T-helper 2 cell treated with Interferon-gamma antibody and Interleukin-4, amounts not matched to agents 5 μg/mL and 100 μg/mL, for 36 hours (primary cell): ENCODE measurements around the gene TMEM9.

ENCODE experiments used
- DNase-seq: peaks from one replicate; pipeline ENCODE4 v3.0.0; 2021; ENCODE audit warnings: low spot score
- H3K27ac Mint-ChIP-seq: one replicate; pipeline ENCODE4 v1.8.0; 2021; ENCODE audit warnings: mild to moderate bottlenecking, mixed read lengths
- H3K27me3 Mint-ChIP-seq: one replicate; pipeline ENCODE4 v1.8.0; 2021; ENCODE audit warnings: low read depth, mixed read lengths
- H3K36me3 Mint-ChIP-seq: one replicate; pipeline ENCODE4 v1.8.0; 2021; ENCODE audit warnings: low read depth, mixed read lengths
- H3K4me1 Mint-ChIP-seq: one replicate; pipeline ENCODE4 v1.8.0; 2021; ENCODE audit warnings: low read depth, mixed read lengths
- H3K4me3 Mint-ChIP-seq: one replicate; pipeline ENCODE4 v1.8.0; 2022; ENCODE audit warnings: mild to moderate bottlenecking, moderate library complexity, mixed read lengths
- H3K9me3 Mint-ChIP-seq: one replicate; pipeline ENCODE4 v1.8.0; 2021; ENCODE audit warnings: mixed read lengths

The TMEM9 gene

DNA sequence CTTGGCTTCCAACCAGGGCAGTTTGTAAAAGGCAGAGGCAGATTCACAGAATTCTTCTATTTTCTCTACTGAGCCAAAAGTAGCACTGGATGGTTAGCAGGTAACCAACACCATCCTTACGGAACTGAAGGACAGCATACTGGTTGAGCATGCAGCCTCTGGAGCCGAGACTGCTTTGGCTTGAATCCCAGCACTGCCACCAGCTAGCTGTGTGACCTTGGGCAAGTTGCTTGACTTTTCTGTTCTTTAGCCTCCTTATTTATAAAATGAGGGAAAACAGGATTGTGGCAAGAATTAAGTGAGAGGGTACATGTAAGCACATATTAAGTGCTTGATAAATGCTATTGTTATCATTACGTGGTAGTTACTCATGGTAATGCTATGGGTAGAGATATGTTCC lies 61.5 kb downstream of the TMEM9 start:
- no peak overlapping the region for H3K27ac Mint-ChIP-seq
- no peak for DNase-seq
- peaks cover 5% of the 10 kb centered on the region for H3K27me3 Mint-ChIP-seq
- H3K36me3 Mint-ChIP-seq: no peaks in the 10 kb centered on the region
- H3K4me3 Mint-ChIP-seq: no peak overlapping the region
- no peaks in the 10 kb centered on the region for H3K9me3 Mint-ChIP-seq
- no peaks in the 10 kb centered on the region for H3K4me1 Mint-ChIP-seq

- Mint-ChIP-seq H3K27me3 (peaks cover under 1% of the 10 kb centered on the region), H3K27ac (no peak overlapping the region), H3K4me3 (no peak overlapping the region), H3K36me3 (no peaks in the 10 kb centered on the region), H3K4me1 (no peaks in the 10 kb centered on the region), H3K9me3 (no peaks in the 10 kb centered on the region)
- no peak for DNase-seq
These were observed 63.0 kb downstream of the TMEM9 start for GRCh38 chr1:201091256-201091655.

DNA sequence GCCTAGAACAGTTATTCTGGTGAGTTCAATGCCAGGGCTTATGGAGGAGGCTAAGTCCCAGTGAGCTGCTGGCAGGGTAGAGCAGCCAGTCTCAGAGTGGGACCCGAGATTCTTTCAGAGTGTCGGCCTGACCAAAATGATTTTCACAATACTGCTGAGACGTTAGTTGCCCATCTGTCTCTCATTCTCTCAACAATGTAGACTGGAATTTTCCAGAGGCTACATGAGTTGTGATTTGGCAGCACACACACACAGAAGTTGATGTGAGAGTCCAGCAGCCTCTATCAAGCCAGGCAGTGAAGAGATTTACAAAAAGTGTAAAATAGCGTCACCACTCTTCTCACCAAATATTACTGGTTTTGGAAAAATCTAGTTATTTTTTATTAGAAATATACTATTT lies 63.7 kb downstream of the TMEM9 start:
- no peak overlapping the region for H3K27ac Mint-ChIP-seq
- DNase-seq: no peak
- H3K4me1 Mint-ChIP-seq: no peaks in the 10 kb centered on the region
- no peaks in the 10 kb centered on the region for H3K9me3 Mint-ChIP-seq
- H3K4me3 Mint-ChIP-seq: no peak overlapping the region
- peaks cover 2% of the 10 kb centered on the region for H3K27me3 Mint-ChIP-seq
- H3K36me3 Mint-ChIP-seq: no peaks in the 10 kb centered on the region

GRCh38 chr1:201089596-201089995 lies 64.7 kb downstream of the TMEM9 start:
- Mint-ChIP-seq H3K4me1 (no peaks in the 10 kb centered on the region), H3K27ac (no peak overlapping the region)

GRCh38 chr1:201088901-201089525 lies 65.3 kb downstream of the TMEM9 start:
- Mint-ChIP-seq H3K27me3 (peaks cover 8% of the 10 kb centered on the region), H3K4me3 (no peak overlapping the region), H3K4me1 (no peaks in the 10 kb centered on the region), H3K27ac (no peak overlapping the region), H3K9me3 (no peaks in the 10 kb centered on the region), H3K36me3 (no peaks in the 10 kb centered on the region)
- no peak for DNase-seq

More at GRCh38 chr1:201089596-201089995, 64.7 kb downstream of the TMEM9 start:
- Mint-ChIP-seq H3K27me3 (peaks cover 4% of the 10 kb centered on the region), H3K36me3 (no peaks in the 10 kb centered on the region), H3K4me3 (no peak overlapping the region), H3K9me3 (no peaks in the 10 kb centered on the region)
- no peak for DNase-seq

DNA sequence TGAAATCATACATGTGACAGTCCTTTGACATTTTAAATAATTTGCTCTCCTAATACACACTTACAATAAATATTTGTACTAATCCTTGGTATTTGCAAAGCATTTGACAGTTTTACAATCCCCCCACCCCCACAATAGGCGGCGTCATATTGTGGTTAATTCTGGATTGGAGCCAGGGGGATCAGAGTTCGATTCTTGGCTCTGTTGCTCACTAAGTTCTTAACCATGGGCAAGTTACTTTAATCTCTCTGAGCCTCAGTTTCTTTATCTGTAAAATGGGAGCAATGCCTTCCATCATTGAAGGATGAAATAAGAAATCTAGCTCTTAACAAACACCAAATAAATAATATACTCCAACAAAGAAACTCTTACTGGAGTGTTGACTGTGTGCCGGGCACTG lies 65.9 kb downstream of the TMEM9 start:
- no peak for DNase-seq
- no peak overlapping the region for H3K27ac Mint-ChIP-seq
- H3K4me3 Mint-ChIP-seq: no peak overlapping the region
- no peaks in the 10 kb centered on the region for H3K36me3 Mint-ChIP-seq
- H3K27me3 Mint-ChIP-seq: peaks cover 11% of the 10 kb centered on the region
- no peaks in the 10 kb centered on the region for H3K9me3 Mint-ChIP-seq
- H3K4me1 Mint-ChIP-seq: no peaks in the 10 kb centered on the region

GRCh38 chr1:201085902-201086735 lies 68.2 kb downstream of the TMEM9 start:
- Mint-ChIP-seq H3K27me3 (peaks cover 19% of the 10 kb centered on the region), H3K36me3 (no peaks in the 10 kb centered on the region), H3K4me3 (no peak overlapping the region), H3K27ac (no peak overlapping the region), H3K9me3 (no peaks in the 10 kb centered on the region), H3K4me1 (no peaks in the 10 kb centered on the region)
- peak; percentile 5 for DNase-seq
